Glomerular endothelial cell (primary cell): ENCODE measurements around the gene C22orf15. TPM values are rescaled to one million over a fixed set of nuclear protein-coding genes. Genes with fewer than 3 reads are reported as not detected.
A peak's percentile ranks its signal among the peaks of the same experiment; 100 is the strongest.
"Not testable (repeated sequence)": the region's sequence is repeated elsewhere in the genome, so short reads cannot be mapped to it uniquely, and the experiment has no call there.

Experiments used
- DNase-seq: peaks from one replicate; pipeline ENCODE4 v3.0.0-alpha.2; 2011; ENCODE audit warnings: low read depth, low spot score; ENCODE audit errors: extremely low read depth
- total RNA-seq: library from RNA; depleted of rRNA; stranded (reverse); fragments of >200 nt; gene quantifications from 2 replicates; pipeline ENCODE4 v1.2.3, GENCODE V29; 2015

The C22orf15 gene
- total RNA-seq, result 0.41 TPM in 1 of 2 replicates, not detected in the other

GRCh38 chr22:23762842-23763578, at the start of gene C22orf15:
C22orf15 (plus strand) TSS chr22:23762990; CDS start chr22:23763307, 317 bp downstream.
- DNase-seq, result no peak

- DNase-seq, result no peak
Measured at GRCh38 chr22:23713696-23714595, 48.8 kb upstream of the C22orf15 start.

- no peak for DNase-seq
Measured at GRCh38 chr22:23714596-23715578, 47.9 kb upstream of the C22orf15 start.

GRCh38 chr22:23715806-23716375, 46.9 kb upstream of the C22orf15 start:
- DNase-seq, result no peak

- DNase-seq, result peak; percentile 22
Measured at GRCh38 chr22:23716811-23717801, 45.7 kb upstream of the C22orf15 start.

- DNase-seq, result no peak
Measured at GRCh38 chr22:23718371-23719165, 44.2 kb upstream of the C22orf15 start.

- no peak for DNase-seq
Measured at GRCh38 chr22:23720855-23721254, 41.9 kb upstream of the C22orf15 start.

GRCh38 chr22:23722160-23722559, 40.6 kb upstream of the C22orf15 start:
- DNase-seq, result no peak

GRCh38 chr22:23722724-23723123, 40.1 kb upstream of the C22orf15 start:
- no peak for DNase-seq

GRCh38 chr22:23728108-23728507, 34.7 kb upstream of the C22orf15 start:
- DNase-seq, result not testable (repeated sequence)

- DNase-seq, result no peak
Measured at GRCh38 chr22:23737696-23738095, 25.1 kb upstream of the C22orf15 start.

- DNase-seq, result no peak
Measured at GRCh38 chr22:23742505-23743264, 20.1 kb upstream of the C22orf15 start.

- no peak for DNase-seq
Measured at GRCh38 chr22:23743303-23743705, 19.5 kb upstream of the C22orf15 start.

GRCh38 chr22:23744001-23744400, 18.8 kb upstream of the C22orf15 start:
- DNase-seq, result no peak

- no peak for DNase-seq
Measured at GRCh38 chr22:23744485-23744884, 18.3 kb upstream of the C22orf15 start.

GRCh38 chr22:23745791-23746190, 17.0 kb upstream of the C22orf15 start:
- DNase-seq, result no peak

- DNase-seq, result no peak
Measured at GRCh38 chr22:23749841-23750301, 12.9 kb upstream of the C22orf15 start.
